ENCODE results near the gene OR9Q1. TPM values are rescaled to one million over a fixed set of nuclear protein-coding genes. Genes with fewer than 3 reads are reported as not detected.

OR9Q1 gene
- total and polyA plus RNA-seq, 4 donors: not detected

- TF ChIP-seq YY1 (IDR thresholded peaks at IDR 0.05): no peak
- TF ChIP-seq FOXA2 (IDR thresholded peaks at IDR 0.05): no peak
- TF ChIP-seq HNF4A (conservative IDR thresholded peaks at IDR 0.05): no peak
Measured at GRCh38 chr11:58127350-58127749, 103.7 kb downstream of the OR9Q1 start (continued).

- Histone ChIP-seq H3K27ac (ENCODE audit: low read depth in 1 of 2, low read length in 2 of 2) (no peak overlapping the region), H3K4me1 (ENCODE audit: control insufficient read depth in 4 of 4, insufficient read depth in 4 of 4, low read length in 3 of 4) (no peaks in the 10 kb centered on the region), H3K9me3 (ENCODE audit: control insufficient read depth in 4 of 4, low read length in 3 of 4) (no peaks in the 10 kb centered on the region), H3K36me3 (ENCODE audit: control insufficient read depth in 4 of 4, insufficient read depth in 3 of 4, low read depth in 1 of 4, low read length in 3 of 4) (no peaks in the 10 kb centered on the region), H3K27me3 (ENCODE audit: control insufficient read depth in 4 of 4, insufficient read depth in 4 of 4, low read length in 3 of 4) (no peaks in the 10 kb centered on the region), H3K4me3 (ENCODE audit: low read depth in 1 of 3, low read length in 3 of 3) (no peak overlapping the region), H3K9ac (ENCODE audit: low read depth in 1 of 2, low read length in 2 of 2) (no peak overlapping the region)
- DNase-seq (ENCODE audit: low spot score): no peak
- 54% methylated on average over 7 of the region's 7 CpGs for WGBS
- TF ChIP-seq TAF1 (conservative IDR thresholded peaks at IDR 0.05) (no peak), RXRA (IDR thresholded peaks at IDR 0.05) (no peak), REST (IDR thresholded peaks at IDR 0.05) (no peak), HNF4G (IDR thresholded peaks at IDR 0.05) (no peak), JUND (IDR thresholded peaks at IDR 0.05) (no peak), HNF4A (conservative IDR thresholded peaks at IDR 0.05) (no peak), ATF3 (IDR thresholded peaks at IDR 0.05) (no peak)
Measured at GRCh38 chr11:58133309-58134076, 109.8 kb downstream of the OR9Q1 start.

- DNase-seq (ENCODE audit: low spot score): no peak
- no peaks in the 10 kb centered on the region for H3K9me3 ChIP-seq (ENCODE audit: control insufficient read depth in 4 of 4, low read length in 3 of 4)
- H3K4me1 ChIP-seq (ENCODE audit: control insufficient read depth in 4 of 4, insufficient read depth in 4 of 4, low read length in 3 of 4): no peaks in the 10 kb centered on the region
- no peak overlapping the region for H3K9ac ChIP-seq (ENCODE audit: low read depth in 1 of 2, low read length in 2 of 2)
- no peaks in the 10 kb centered on the region for H3K27me3 ChIP-seq (ENCODE audit: control insufficient read depth in 4 of 4, insufficient read depth in 4 of 4, low read length in 3 of 4)
- H3K36me3 ChIP-seq (ENCODE audit: control insufficient read depth in 4 of 4, insufficient read depth in 3 of 4, low read depth in 1 of 4, low read length in 3 of 4): no peaks in the 10 kb centered on the region
- WGBS: 90% methylated on average over 1 of the region's 1 CpG
- TF ChIP-seq NR2F2 (IDR thresholded peaks at IDR 0.05): no peak
- TF ChIP-seq TAF1 (conservative IDR thresholded peaks at IDR 0.05): no peak
- no peak for TF ChIP-seq YY1 (IDR thresholded peaks at IDR 0.05)
- TF ChIP-seq FOXA1 (IDR thresholded peaks at IDR 0.05): no peak
- TF ChIP-seq GABPA (IDR thresholded peaks at IDR 0.05 in 1 of 2, conservative IDR thresholded peaks at IDR 0.05 in 1 of 2): no peak
- no peak overlapping the region for H3K4me3 ChIP-seq (ENCODE audit: low read depth in 1 of 3, low read length in 3 of 3)
- H3K27ac ChIP-seq (ENCODE audit: low read depth in 1 of 2, low read length in 2 of 2): no peak overlapping the region
Measured at GRCh38 chr11:58134151-58134550, 110.5 kb downstream of the OR9Q1 start.

GRCh38 chr11:58135171-58135570 lies 111.5 kb downstream of the OR9Q1 start:
- H3K4me1 ChIP-seq (ENCODE audit: control insufficient read depth in 4 of 4, insufficient read depth in 4 of 4, low read length in 3 of 4): no peaks in the 10 kb centered on the region
- no peak overlapping the region for H3K9ac ChIP-seq (ENCODE audit: low read depth in 1 of 2, low read length in 2 of 2)
- 70% methylated on average over 1 of the region's 1 CpG for WGBS
- H3K36me3 ChIP-seq (ENCODE audit: control insufficient read depth in 4 of 4, insufficient read depth in 3 of 4, low read depth in 1 of 4, low read length in 3 of 4): no peaks in the 10 kb centered on the region
- no peak overlapping the region for H3K4me3 ChIP-seq (ENCODE audit: low read depth in 1 of 3, low read length in 3 of 3)
- DNase-seq (ENCODE audit: low spot score): no peak
- TF ChIP-seq SP1 (IDR thresholded peaks at IDR 0.05) (no peak), ATF3 (IDR thresholded peaks at IDR 0.05) (no peak), RAD21 (IDR thresholded peaks at IDR 0.05) (no peak), JUND (IDR thresholded peaks at IDR 0.05) (no peak), HNF4A (conservative IDR thresholded peaks at IDR 0.05) (no peak), MAX (IDR thresholded peaks at IDR 0.05) (no peak), ZBTB33 (IDR thresholded peaks at IDR 0.05) (no peak), RXRA (IDR thresholded peaks at IDR 0.05) (no peak), HNF4G (IDR thresholded peaks at IDR 0.05) (no peak), FOXA2 (IDR thresholded peaks at IDR 0.05) (no peak), NR2F2 (IDR thresholded peaks at IDR 0.05) (no peak), FOXA1 (IDR thresholded peaks at IDR 0.05) (no peak), GABPA (IDR thresholded peaks at IDR 0.05 in 1 of 2, conservative IDR thresholded peaks at IDR 0.05 in 1 of 2) (no peak), EGR1 (IDR thresholded peaks at IDR 0.05; ENCODE audit: low read depth in 2 of 2) (no peak)
- no peak overlapping the region for H3K27ac ChIP-seq (ENCODE audit: low read depth in 1 of 2, low read length in 2 of 2)
- no peaks in the 10 kb centered on the region for H3K27me3 ChIP-seq (ENCODE audit: control insufficient read depth in 4 of 4, insufficient read depth in 4 of 4, low read length in 3 of 4)
- H3K9me3 ChIP-seq (ENCODE audit: control insufficient read depth in 4 of 4, low read length in 3 of 4): no peaks in the 10 kb centered on the region
